ENCODE results near the gene TDRD10.

The TDRD10 gene

GRCh38 chr1:154556422-154556821 lies 54.4 kb downstream of the TDRD10 start:
- no peak for DNase-seq

GRCh38 chr1:154557248-154557938 lies 55.4 kb downstream of the TDRD10 start:
- no peak for DNase-seq

GRCh38 chr1:154557939-154558719 lies 56.1 kb downstream of the TDRD10 start, which contains the start of gene UBE2Q1:
Gene UBE2Q1, minus strand, starts transcription at chr1:154558662. Its CDS starts 109 bp downstream, at chr1:154558553.
- peak in 3 of 4 experiments; percentile 29 to 43 (median 40) for DNase-seq

GRCh38 chr1:154558720-154559465 lies 56.9 kb downstream of the TDRD10 start:
- peak; percentile 96 to 99 (median 98) for DNase-seq

GRCh38 chr1:154559466-154560044 lies 57.5 kb downstream of the TDRD10 start:
- DNase-seq, result peak; percentile 42 to 59 (median 47)

- DNase-seq, result no peak
Measured at GRCh38 chr1:154565876-154566275, 63.9 kb downstream of the TDRD10 start.

DNA sequence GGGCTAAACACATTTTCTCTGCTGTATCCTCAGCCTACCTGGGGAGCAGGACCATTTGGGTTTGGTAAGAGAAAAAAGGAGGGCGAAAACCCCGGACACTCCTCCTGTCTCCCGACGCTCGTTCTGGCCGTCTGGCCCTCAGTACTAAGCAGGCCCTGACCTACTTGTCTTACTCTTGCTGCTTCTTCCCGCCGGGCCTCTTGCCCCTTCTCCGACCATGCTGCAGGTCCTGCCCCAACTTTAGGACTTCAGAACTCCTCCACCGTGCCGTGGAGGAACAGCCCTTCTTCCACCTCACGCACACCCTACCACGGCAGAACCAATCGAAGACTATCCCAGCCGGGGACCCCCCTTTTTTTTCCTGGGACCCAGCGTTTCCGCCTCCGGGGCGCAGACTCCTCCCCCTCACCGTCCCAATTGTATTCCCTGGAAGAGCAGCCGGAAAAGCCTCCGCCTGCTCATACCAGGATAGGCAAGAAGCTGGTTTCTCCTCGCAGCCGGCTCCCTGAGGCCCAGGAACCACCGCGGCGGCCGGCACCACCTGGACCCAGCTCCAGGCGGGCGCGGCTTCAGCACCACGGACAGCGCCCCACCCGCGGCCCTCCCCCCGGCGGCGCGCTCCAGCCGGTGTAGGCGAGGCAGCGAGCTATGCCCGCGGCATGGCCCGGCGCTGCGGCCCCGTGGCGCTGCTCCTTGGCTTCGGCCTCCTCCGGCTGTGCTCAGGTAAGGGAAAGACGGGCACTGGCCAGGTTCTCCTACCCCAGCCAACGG lies 65.6 kb downstream of the TDRD10 start, which contains the start of gene CHRNB2:
Gene CHRNB2 (plus strand): TSS at position 393 of the 771 bp plus-strand sequence. CDS start 267 bp downstream, at position 660.
- DNase-seq, result peak; percentile 24 to 69 (median 46)

DNA sequence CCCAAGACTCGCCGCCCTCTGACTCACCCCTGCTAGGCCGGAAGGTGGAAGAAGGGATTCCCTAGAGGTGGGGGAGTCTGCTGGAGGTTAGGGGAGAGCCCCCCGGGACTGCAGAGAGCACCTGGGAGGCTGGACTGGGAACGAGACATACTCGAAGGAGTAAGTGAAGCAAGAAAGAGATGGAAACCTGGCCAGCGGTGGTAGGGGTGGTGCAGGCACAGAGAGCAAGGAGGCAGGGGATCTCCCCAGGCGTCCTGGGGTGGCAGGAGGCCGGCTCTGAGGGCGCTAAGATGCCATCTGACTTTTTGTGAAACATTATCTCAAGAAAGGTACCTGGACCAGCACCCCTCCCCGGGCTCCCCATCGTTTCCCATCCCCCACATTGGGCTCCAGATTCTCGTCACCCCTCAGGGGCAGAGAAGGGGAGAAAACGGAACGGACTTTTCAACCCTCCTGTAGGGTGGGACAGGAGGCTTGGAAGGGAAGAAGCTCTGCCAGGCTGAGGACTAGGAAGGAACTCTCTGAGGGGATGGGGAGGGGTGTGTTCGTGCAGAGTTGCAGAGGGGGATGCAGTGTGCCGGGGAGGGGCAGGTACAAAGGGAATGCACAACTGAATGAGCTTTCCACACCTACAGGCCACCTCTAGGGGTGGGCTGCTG lies 66.3 kb downstream of the TDRD10 start:
- no peak for DNase-seq

GRCh38 chr1:154571244-154571963 lies 69.4 kb downstream of the TDRD10 start:
- no peak for DNase-seq

GRCh38 chr1:154571964-154572288 lies 69.9 kb downstream of the TDRD10 start:
- DNase-seq, result no peak

- DNase-seq, result no peak
Measured at GRCh38 chr1:154572468-154573167, 70.6 kb downstream of the TDRD10 start.

- DNase-seq, result no peak
Measured at GRCh38 chr1:154573168-154573510, 71.1 kb downstream of the TDRD10 start.

GRCh38 chr1:154574716-154575115 lies 72.7 kb downstream of the TDRD10 start:
- no peak for DNase-seq

DNA sequence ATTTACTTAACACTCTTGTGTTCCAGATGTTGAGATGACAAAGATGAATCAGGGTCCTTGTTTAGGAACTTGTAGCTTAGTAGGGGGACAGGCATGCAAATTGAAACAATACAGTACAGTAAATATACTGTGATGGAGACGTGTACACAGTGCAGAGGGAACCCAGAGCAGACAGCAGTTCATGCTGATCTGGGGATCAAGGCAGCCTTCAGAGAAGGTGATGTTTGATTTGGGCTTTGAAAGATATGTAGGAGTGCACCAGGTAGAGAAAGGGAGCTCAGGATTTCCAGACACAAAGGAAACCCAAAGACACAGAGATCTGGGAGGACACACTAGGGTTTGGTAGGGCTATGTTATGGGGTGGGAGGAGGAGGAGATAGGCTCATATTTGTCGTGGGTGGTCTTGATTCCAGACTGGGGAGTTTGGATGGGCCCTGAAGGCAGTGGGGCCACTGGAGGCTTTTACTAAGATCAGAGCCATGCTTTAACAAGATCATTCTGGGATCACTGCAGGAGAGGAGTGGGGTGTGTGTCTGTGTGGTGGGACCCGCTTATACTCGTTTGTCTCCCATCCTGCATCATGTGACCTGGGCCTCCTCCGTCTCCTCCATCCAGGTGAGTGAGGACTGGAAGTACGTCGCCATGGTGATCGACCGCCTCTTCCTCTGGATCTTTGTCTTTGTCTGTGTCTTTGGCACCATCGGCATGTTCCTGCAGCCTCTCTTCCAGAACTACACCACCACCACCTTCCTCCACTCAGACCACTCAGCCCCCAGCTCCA lies 73.3 kb downstream of the TDRD10 start:
- no peak for DNase-seq

- DNase-seq, result no peak
Measured at GRCh38 chr1:154575951-154576566, 74.0 kb downstream of the TDRD10 start.

- no peak for DNase-seq
Measured at GRCh38 chr1:154577346-154578057, 75.5 kb downstream of the TDRD10 start.

DNA sequence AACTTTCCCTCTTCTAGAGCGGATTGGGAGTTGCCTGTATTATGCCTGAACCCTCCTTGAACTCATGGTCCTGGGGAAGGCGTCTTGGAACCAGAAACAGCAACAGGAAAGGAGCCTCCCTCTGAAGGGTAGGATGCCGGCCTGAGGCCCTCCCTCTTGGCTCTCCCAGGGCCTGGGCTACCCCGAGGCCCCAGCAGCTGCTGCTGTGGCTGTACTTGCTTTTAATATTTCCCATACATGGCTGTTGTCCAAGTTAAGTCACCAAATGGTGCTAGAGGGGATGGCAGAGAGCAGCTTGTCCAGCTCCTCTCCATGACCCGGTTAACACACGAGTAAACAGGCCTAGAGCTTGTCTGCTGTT lies 76.0 kb downstream of the TDRD10 start:
- no peak for DNase-seq

DNA sequence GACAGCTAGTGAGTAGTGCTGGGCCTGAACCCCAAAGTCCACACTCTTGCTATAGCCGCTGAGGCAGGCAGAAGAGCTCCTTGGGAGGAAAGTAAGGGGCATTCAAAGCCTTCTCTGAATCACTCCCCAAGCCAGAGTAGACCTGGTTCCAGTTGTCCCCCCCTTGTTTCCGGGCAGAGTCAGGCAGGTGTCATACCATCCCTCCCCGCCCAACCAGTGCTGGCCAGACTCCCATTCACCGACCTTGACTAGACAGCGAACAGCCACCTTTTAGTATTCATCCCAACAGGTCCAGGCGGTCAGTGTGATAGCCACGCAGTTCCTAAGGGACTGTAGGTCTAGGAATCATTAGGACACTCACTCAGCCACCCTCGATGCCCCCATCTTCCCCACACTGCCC lies 77.4 kb downstream of the TDRD10 start:
- DNase-seq, result no peak

DNA sequence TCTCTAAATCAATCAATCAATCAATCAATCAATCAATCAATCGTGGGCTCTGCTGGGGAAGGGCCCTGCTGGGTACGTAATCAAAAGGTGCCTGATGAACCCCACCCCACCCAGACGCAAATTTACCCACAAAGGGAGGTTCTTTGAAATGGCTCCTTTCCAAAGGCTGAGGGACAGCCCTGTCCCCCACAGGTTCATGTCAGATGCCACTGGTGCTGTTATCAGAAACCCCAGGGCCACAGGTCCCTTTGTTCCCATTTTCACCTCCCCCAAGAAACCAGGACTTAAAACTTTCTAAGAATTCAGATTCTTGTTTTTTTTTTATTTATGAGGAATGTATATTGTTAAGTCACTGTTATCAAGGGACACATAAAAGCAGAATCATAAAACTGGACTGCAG lies 79.7 kb downstream of the TDRD10 start:
- no peak for DNase-seq
